ENCODE results near the gene CFAP100.

The CFAP100 gene

DNA sequence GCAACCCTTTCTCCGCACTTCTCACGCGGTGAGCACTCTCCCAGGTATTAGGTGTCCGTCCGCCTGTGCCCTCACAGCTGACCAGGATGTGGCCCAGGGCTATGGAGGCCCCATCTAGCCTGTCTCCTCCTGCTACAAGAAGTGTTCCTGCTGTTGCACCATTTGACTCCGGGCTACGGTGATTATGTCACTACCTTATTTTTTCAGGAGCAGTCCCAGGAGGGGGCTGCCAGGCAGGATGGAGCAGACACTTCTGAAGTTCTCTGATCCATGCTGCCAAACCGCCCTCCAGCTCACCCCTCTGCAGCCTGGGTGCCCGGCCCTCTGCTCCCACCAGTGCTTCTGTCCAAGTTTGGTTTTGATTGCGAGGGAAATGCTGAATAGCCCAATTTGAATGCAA is 44.0 kb downstream of the CFAP100 start:
- peaks cover 4% of the 10 kb centered on the region for H3K4me1 ChIP-seq (ENCODE audit: insufficient read depth, low read length)
- H3K9me3 ChIP-seq (ENCODE audit: control insufficient read depth, insufficient read depth, low read length), result no peaks in the 10 kb centered on the region
- H3K36me3 ChIP-seq (ENCODE audit: insufficient read depth, low read length), result no peaks in the 10 kb centered on the region
- no peak overlapping the region for H3K9ac ChIP-seq (ENCODE audit: low read depth, low read length)

DNA sequence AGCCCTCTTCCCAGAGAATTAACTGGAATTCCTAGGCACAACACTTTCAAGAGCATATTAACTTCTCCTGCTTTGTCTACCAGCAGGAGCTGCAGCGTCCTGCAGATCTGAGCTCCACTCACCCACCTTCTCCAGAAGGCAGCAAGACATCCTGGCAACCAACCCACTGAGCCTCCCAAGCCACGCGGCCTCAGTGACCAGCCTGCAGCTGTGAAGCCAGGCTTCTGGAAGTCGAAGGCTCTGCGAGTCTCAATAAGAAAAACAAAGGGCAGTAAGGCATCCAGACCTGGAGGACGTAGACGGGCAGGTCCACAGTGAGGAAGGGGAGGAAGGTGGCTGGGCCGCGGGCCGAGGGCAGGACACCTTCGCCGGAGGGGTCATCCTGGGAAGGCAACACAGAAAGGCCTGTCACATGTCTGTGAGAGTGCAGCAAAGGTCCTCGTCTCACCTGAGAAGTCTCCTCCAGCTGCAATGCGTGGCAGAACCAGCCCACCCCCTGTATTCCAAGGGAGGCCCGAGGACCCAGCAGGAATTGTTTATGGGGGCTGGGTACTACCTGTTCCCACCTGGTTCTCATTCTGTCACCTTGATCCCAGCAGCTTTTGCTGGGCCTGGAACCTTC is 44.7 kb downstream of the CFAP100 start:
- Histone ChIP-seq H3K4me1 (ENCODE audit: insufficient read depth, low read length) (peaks cover 4% of the 10 kb centered on the region), H3K9me3 (ENCODE audit: control insufficient read depth, insufficient read depth, low read length) (no peaks in the 10 kb centered on the region), H3K9ac (ENCODE audit: low read depth, low read length) (no peak overlapping the region), H3K36me3 (ENCODE audit: insufficient read depth, low read length) (no peaks in the 10 kb centered on the region)

DNA sequence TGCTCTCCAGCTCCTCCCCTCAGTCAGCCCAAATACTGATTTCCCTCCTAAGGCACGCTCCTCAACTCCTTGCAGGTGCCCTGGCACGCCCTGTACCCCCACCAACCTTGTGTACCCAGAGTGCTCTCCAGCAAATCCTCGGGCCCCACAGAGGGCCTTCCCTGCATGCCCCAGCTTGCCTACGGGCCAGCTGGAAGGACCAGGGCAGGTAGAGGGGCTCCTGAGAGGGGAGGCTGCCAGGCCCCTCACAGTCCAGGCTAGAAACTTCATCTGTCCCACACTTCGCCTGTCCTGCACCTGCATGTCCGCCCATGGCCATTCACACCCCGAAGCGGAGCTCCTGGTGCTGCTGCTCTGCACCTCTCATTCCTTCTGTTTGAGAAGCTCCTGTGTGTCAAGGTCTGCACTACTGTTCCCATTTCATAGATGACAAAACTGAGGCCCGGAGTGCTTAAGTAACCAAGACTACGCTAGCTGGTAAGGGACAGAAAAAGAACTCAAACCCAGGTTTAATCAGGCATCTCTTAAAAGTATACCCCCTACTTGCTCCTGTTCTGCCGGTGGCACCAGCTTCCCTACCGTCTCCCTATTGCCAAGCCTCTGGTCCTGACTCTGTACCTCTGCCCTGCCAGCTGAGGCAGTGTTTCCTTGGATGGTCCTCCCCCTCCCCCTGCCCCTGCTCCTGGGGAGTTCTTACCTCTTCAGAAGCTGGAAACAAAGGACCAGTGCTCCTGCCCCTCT is 45.4 kb downstream of the CFAP100 start:
- no peak overlapping the region for H3K9ac ChIP-seq (ENCODE audit: low read depth, low read length)
- no peaks in the 10 kb centered on the region for H3K9me3 ChIP-seq (ENCODE audit: control insufficient read depth, insufficient read depth, low read length)
- peaks cover 4% of the 10 kb centered on the region for H3K4me1 ChIP-seq (ENCODE audit: insufficient read depth, low read length)
- H3K36me3 ChIP-seq (ENCODE audit: insufficient read depth, low read length), result no peaks in the 10 kb centered on the region

DNA sequence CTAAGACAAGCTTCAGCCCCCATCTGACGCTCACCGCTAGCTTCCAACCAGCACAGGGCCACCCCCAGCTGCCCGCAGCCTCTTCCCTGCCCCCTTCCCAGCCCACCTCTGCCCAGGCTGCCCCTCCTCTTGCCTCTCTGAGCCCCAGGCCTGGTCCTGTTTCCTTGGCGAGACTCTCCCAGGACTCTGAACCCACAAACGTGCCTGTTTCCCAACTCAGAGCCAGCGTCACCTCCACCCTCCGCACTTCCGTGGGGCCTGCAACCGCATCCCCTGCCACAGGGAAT is 45.9 kb downstream of the CFAP100 start:
- no peak overlapping the region for H3K9ac ChIP-seq (ENCODE audit: low read depth, low read length)
- H3K36me3 ChIP-seq (ENCODE audit: insufficient read depth, low read length), result no peaks in the 10 kb centered on the region
- peaks cover 4% of the 10 kb centered on the region for H3K4me1 ChIP-seq (ENCODE audit: insufficient read depth, low read length)
- H3K9me3 ChIP-seq (ENCODE audit: control insufficient read depth, insufficient read depth, low read length), result no peaks in the 10 kb centered on the region

DNA sequence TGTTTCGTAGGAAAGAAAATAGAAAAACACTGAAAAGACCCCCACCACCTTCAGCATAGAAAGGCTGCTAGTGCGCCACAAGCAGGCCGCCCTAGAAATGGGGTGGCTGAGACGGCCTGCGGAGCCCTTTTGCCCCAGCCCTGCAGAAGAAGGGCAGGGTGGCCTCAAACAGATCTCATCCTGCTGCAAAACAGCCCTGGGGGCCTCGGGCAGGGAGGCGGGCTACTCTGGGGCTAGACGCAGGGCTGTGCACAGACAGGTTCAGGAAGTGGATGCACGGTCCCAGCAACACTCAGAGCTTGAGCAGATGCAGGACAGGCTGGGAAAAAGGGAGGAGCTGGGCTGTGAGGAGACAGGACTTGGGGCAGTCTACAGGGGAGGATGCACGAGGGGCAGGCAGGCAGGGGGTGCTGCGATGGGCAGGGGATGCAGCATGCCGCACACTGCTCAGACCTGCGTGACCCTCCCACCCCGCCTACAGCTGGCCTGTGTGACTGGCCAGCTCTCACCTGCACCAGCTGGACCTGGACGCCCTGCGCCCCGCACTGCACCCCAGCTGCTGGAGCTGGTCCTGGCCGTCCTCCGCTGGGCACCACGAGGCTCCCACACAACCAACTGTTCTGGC is 46.7 kb downstream of the CFAP100 start:
- Histone ChIP-seq H3K9ac (ENCODE audit: low read depth, low read length) (no peak overlapping the region), H3K4me1 (ENCODE audit: insufficient read depth, low read length) (peaks cover 4% of the 10 kb centered on the region), H3K9me3 (ENCODE audit: control insufficient read depth, insufficient read depth, low read length) (no peaks in the 10 kb centered on the region), H3K36me3 (ENCODE audit: insufficient read depth, low read length) (no peaks in the 10 kb centered on the region)

DNA sequence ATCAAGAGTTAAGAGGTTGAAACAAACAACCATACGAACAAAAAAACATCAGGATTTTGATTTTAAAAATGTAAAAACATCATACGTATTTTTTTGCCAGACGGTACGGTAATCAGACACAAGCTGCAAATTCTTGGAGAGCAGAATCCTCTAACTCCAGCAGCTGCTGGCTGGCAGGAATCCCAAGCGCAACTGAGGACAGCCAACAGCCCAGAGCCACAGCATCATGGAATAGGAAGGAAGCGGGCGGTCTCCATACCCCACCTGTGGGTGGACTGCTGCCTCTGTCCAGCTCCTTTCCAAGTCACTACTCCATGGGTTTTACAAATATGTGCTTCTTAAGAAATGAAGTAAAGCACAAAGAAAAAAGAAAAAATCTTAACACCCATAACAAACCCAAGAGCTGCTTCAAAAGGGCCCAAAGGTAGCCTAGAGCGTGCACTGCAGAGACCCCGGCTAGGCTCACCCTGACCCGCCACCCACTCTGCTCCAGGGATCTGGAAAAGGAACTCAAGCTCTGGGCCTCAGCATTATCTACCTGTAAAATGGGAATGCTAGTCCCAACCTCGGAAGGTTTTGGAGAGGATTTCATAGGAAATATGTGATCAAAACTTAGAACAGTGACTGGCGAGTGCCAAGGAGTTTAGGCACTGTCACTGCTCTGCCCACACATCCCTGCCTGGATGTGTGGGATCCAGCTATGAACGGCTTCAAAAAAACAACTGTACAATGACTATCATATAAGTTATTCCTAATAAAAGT is 47.6 kb downstream of the CFAP100 start:
- Histone ChIP-seq H3K36me3 (ENCODE audit: insufficient read depth, low read length) (no peaks in the 10 kb centered on the region), H3K9ac (ENCODE audit: low read depth, low read length) (no peak overlapping the region), H3K9me3 (ENCODE audit: control insufficient read depth, insufficient read depth, low read length) (no peaks in the 10 kb centered on the region), H3K4me1 (ENCODE audit: insufficient read depth, low read length) (peaks cover 4% of the 10 kb centered on the region)

DNA sequence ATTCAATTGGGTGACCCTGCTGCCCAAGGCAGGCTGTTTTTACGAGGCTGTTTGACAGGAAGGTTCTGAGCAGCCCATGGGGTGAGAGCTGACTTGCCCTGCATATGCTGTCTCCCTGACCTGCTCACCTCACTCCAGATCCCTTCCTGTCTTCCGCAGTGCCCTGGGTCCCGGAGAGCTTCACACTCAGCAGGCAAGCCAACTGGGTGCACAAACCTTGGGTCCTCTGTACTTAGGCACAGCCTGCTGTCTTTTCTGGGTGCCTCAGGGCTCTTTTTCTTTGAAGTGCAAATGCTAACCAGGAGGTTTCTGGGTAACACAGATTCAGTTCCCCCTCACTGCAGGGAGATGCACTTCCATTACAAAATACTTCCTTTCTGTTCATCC is 48.1 kb downstream of the CFAP100 start:
- Histone ChIP-seq H3K36me3 (ENCODE audit: insufficient read depth, low read length) (no peaks in the 10 kb centered on the region), H3K9me3 (ENCODE audit: control insufficient read depth, insufficient read depth, low read length) (no peaks in the 10 kb centered on the region), H3K9ac (ENCODE audit: low read depth, low read length) (no peak overlapping the region), H3K4me1 (ENCODE audit: insufficient read depth, low read length) (peaks cover 4% of the 10 kb centered on the region)

DNA sequence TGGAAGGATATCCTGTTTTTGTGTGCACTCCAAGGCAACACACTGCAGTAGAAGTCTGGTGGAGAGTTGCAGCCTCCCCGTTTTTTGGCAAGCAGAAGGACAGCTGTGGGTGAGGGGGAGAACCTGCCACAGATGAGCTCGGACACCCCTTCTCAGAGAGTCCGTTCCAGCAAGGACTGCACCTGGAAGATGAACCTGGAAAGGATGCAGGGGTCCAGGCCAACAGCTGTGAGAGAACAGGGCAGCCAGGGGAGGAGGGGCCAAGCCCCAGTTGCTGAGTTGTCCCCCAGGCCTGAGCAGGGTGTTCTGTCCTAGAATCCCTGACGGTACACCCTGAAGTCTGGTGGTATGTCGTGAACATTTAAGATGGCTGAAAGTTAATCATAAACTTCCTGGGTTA is 50.8 kb downstream of the CFAP100 start:
- Histone ChIP-seq H3K9ac (ENCODE audit: low read depth, low read length) (no peak overlapping the region), H3K4me1 (ENCODE audit: insufficient read depth, low read length) (peaks cover 4% of the 10 kb centered on the region), H3K9me3 (ENCODE audit: control insufficient read depth, insufficient read depth, low read length) (no peaks in the 10 kb centered on the region), H3K36me3 (ENCODE audit: insufficient read depth, low read length) (no peaks in the 10 kb centered on the region)

DNA sequence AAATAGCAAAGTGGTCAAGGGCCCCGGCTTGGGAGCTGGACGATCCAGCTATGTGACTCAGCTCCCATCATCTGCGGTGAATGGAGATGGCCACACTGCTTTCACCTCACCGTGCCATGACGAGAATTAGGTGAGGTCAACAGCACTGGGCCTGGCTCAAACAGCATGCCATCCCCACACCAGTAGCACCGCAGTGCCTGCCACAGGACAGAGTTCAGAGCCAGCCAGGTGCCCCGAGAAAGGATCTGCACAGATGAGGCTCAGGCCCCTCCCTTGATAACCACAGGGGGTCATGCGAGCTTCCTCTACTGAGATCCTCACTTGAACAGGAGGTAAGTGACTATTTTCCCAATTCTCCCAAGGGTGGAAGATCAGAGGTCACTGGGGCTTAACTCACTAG is 51.6 kb downstream of the CFAP100 start:
- Histone ChIP-seq H3K9me3 (ENCODE audit: control insufficient read depth, insufficient read depth, low read length) (no peaks in the 10 kb centered on the region), H3K9ac (ENCODE audit: low read depth, low read length) (no peak overlapping the region), H3K4me1 (ENCODE audit: insufficient read depth, low read length) (peaks cover 4% of the 10 kb centered on the region), H3K36me3 (ENCODE audit: insufficient read depth, low read length) (no peaks in the 10 kb centered on the region)

DNA sequence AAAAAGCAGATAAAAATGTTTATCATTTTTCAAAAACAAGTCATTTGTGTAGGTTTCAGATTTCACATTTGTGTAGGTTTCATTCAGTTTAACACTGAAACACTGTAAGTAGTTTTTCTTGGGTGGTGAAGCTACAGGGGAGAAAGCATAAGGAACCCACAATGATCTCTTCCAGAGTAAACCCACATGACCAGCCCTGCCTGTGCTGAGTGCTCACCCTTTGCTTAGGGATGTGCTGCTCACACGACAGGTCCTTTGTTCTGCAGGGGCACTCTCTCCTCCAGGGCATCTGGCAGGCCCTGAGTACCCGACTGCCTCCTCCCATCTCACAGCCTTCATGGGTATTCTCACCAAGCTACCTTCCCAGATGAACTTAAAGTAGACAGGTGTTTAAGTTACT is 52.1 kb downstream of the CFAP100 start:
- H3K36me3 ChIP-seq (ENCODE audit: insufficient read depth, low read length), result no peaks in the 10 kb centered on the region; the same call in 1 of the 2 replicates
- H3K9ac ChIP-seq (ENCODE audit: low read depth, low read length), result no peak overlapping the region
- no peaks in the 10 kb centered on the region for H3K9me3 ChIP-seq (ENCODE audit: control insufficient read depth, insufficient read depth, low read length)
- peaks cover 4% of the 10 kb centered on the region for H3K4me1 ChIP-seq (ENCODE audit: insufficient read depth, low read length)

DNA sequence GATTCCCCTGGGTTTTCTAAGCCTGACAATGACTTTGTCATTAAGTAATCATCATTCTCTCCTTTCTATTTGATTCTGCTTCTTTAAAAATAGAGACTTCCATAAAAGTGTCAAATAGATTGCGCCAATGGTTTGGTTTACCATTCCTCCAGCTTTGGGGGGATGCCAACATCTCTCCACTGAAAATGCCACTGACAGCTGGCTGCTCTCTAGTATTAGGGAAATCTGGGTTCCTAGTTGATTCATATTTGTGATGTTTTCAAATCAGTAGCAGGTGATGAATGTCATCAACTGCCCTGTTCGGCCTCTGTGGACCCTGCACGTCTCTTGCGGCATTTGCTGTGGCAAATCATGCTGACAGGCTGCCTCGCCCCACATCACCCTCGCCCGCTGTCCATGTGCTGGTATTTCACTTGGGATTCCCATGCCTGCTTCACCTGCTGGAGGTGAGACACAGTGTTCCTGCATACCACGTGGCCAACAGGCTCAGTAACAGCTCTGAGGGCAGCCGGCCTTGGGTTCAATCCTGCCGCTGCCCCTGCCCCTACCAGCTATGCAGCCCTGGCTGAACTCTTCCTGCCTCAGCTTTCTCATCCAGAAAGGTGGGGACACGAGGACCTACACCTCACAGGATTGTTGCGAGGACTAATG is 52.9 kb downstream of the CFAP100 start:
- Histone ChIP-seq H3K4me1 (ENCODE audit: insufficient read depth, low read length) (peaks cover 4% of the 10 kb centered on the region), H3K9ac (ENCODE audit: low read depth, low read length) (no peak overlapping the region), H3K9me3 (ENCODE audit: control insufficient read depth, insufficient read depth, low read length) (no peaks in the 10 kb centered on the region), H3K36me3 (ENCODE audit: insufficient read depth, low read length) (no peaks in the 10 kb centered on the region; the same call in 1 of the 2 replicates)

DNA sequence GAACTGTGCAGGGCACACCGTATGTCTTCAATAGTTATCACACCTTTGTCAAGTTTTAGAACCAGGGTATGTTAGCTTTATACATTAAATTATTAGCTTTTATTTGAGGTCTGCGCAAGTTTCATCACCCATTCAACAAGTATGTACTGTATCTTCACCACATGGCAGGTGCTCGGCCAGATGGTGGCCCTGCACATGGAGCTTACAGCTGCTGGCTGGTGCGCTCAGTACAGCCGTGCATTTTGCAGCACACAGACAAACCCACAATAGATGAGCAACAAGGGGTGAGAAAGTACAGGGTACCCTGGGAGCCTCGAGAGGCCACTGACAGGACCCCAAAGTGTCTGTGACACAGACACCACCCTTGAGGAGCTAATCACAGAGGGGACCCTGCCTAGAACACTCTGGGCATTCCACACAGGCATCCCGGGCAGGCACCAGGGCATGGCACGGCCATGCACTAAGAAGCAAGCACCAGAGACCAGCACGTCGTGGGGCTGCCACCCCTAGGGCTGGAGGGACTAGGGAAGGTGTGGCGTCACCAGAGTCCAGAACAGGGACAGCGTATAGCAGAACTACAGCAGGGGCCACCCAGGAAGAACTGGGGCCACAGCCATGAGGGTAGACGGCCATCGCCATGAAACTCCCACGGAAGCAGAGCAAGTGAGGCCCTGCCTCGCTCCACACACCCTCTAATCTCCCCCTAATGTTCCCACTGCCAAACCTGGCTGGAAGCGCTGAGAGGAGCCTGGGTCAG is 53.6 kb downstream of the CFAP100 start:
- no peaks in the 10 kb centered on the region for H3K9me3 ChIP-seq (ENCODE audit: control insufficient read depth, insufficient read depth, low read length)
- no peaks in the 10 kb centered on the region; the same call in 1 of the 2 replicates for H3K36me3 ChIP-seq (ENCODE audit: insufficient read depth, low read length)
- no peak overlapping the region for H3K9ac ChIP-seq (ENCODE audit: low read depth, low read length)
- peaks cover 1% of the 10 kb centered on the region for H3K4me1 ChIP-seq (ENCODE audit: insufficient read depth, low read length)

DNA sequence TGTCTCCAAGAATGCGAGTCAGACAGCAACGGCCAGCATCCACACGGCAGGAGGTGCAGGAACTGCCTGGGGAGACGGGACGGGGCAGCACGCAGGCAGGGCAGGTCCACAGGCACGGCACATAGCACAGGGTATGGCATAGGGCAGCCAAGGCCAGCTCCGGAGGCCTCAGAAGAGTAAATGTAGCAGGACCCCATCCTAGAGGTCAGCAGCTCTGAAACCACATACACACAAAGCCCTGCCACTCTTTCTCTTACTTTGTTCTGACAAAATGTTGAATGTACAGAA is 54.1 kb downstream of the CFAP100 start:
- no peaks in the 10 kb centered on the region for H3K4me1 ChIP-seq (ENCODE audit: insufficient read depth, low read length)
- no peaks in the 10 kb centered on the region for H3K9me3 ChIP-seq (ENCODE audit: control insufficient read depth, insufficient read depth, low read length)
- H3K36me3 ChIP-seq (ENCODE audit: insufficient read depth, low read length), result no peaks in the 10 kb centered on the region; the same call in 1 of the 2 replicates
- H3K9ac ChIP-seq (ENCODE audit: low read depth, low read length), result no peak overlapping the region

DNA sequence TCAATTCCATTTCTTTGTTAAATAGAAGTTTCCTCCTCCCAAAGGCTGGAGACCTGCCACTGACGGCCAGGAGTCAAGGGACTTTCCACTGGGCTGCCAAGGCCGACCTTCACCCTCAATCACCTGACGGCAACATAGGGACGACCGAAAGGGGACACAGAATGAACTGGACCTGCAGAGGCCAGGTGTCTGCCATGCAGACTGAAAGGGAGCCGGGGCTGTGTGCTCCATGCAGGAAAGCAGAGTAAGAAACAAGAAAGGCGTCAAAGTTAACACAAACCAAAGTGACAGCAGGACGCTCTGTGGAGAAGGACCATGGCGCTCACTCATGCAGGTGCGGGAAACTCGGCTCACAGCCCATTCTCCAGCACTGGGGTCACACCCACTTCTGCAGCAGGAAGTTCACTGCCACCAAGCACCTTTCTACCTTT is 54.9 kb downstream of the CFAP100 start:
- Histone ChIP-seq H3K9me3 (ENCODE audit: control insufficient read depth, insufficient read depth, low read length) (no peaks in the 10 kb centered on the region), H3K9ac (ENCODE audit: low read depth, low read length) (no peak overlapping the region), H3K4me1 (ENCODE audit: insufficient read depth, low read length) (no peaks in the 10 kb centered on the region), H3K36me3 (ENCODE audit: insufficient read depth, low read length) (no peaks in the 10 kb centered on the region; the same call in 1 of the 2 replicates)
